T-helper 1 cell treated with Interleukin-12 subunit alpha and Interleukin-12 subunit beta and Interleukin-4 antibody, amounts not matched to agents 30 ng/mL and 1 ng/mL, for 36 hours (primary cell): ENCODE data around the gene SLC12A7. TPM values are rescaled to one million over a fixed set of nuclear protein-coding genes. Genes with fewer than 3 reads are reported as not detected.
"Not testable (repeated sequence)": the region's sequence is repeated elsewhere in the genome, so short reads cannot be mapped to it uniquely, and the experiment has no call there.

Experiments
- intact Hi-C: fragments of 100-400 bp; cut with micrococcal nuclease; formaldehyde crosslinking; loops from one replicate; pipeline ENCODE4 v1.15.1; 2024
- total RNA-seq: library from RNA; stranded (reverse); gene quantifications from 2 replicates; pipeline ENCODE4 v1.2.3, GENCODE V29; 2022

Gene SLC12A7
- total RNA-seq, 1 donor from 2014 or later = 76.7 TPM

- intact Hi-C loops = loop anchor here (1.0 kb wide), 1 partner anchor 89 kb away; no protein-coding TSS in a partner anchor
Observed at GRCh38 chr5:1011741-1012312, 100.0 kb downstream of the SLC12A7 start.

DNA sequence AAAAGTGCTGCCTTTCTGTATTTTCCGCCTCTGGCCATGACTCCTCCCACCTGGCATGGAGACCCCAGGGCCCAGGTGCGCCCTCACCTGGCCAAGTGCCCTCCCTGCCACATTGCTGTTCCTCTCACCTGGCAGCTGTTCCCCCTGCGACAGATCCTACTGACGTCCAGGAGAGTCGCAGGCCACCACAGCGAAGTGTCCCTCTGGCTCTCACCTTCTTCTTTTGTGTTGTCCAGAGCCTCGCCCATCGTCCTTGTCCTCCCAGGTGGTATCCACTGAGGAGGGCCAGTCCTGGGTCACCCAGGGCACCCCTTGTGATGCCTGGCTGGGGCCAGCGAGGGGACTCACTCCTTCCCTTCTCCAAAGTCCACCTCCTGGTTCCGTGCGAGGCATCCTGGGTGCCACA, 100.6 kb downstream of the SLC12A7 start:
- intact Hi-C loops = loop anchor here (1.0 kb wide), 1 partner anchor 88 kb away; no protein-coding TSS in a partner anchor

- intact Hi-C loops = loop anchor here (1.0 kb wide), 1 partner anchor 87 kb away; no protein-coding TSS in a partner anchor
Observed at GRCh38 chr5:1010641-1011046, 101.2 kb downstream of the SLC12A7 start.

DNA sequence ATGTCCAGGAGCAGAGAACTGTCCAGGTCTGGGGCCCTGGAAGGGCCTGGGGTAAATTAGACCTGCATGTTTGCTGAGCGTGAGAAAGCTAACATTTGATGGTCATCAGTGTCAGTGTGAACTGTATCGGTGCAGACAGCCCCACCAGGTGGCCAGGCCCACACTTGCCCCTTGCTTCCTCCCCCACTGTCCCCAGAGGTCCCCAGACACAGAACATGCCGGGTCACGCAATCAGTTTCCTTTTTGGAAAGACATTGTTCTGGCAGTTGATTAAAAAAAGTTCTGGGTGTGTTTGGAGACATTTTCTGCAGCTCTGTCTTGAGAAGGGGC, 101.7 kb downstream of the SLC12A7 start:
- intact Hi-C loops = no loop called here

- intact Hi-C loops = loop anchor here (1.0 to 5.0 kb wide), 2 partner anchors 45 to 98 kb away; no protein-coding TSS in a partner anchor
Observed at GRCh38 chr5:1009359-1010180, 102.3 kb downstream of the SLC12A7 start.

- intact Hi-C loops = loop anchor here (1.0 to 5.0 kb wide), 3 partner anchors 44 to 132 kb away; no protein-coding TSS in a partner anchor
Observed at GRCh38 chr5:1008451-1009358, 103.2 kb downstream of the SLC12A7 start, which contains the start of gene NKD2. NKD2 (plus strand) TSS chr5:1008802; CDS start chr5:1009058, 256 bp downstream.

DNA sequence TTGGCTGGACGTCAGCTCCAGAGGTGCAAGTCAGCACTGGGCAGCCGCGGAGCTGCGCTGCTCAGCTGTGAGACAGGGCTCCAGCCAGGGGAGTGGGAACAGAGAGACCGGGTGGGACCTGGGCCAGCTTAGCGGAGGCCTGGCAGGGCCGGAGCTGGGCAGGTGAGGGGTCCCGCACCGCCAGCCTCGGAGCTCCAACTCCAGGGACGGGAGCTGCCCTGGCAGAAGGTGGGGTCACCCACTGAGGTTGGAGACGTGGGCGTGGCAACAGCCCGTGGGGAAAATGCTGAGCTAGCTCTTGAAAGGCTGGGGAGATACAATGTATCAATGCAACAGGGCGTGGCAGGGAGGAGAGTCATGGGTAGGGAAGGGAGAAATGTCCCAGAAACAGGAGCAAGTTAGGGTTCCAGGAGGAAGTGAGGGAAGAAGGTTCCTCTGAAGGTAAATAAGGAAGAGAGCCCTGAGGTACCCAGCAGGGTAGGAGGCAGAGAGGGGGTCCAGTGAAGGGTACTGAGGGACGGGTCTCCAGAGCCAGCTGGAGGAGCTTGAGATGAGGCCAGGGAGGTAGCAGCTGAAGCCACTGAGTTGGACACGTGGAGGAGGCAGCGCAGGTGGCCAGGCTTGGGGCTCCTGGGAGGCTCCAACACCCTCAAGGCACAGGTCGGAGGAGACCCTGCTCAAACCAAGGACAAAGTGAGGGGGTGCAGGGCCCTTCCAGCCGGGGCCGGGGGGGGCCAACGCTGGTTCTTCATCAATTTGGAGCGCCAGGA, 104.0 kb downstream of the SLC12A7 start:
- intact Hi-C loops = loop anchor here (1.0 to 5.0 kb wide), 2 partner anchors 99 to 132 kb away; no protein-coding TSS in a partner anchor

- intact Hi-C loops = loop anchor here (5.0 kb wide), 1 partner anchor 100 kb away; no protein-coding TSS in a partner anchor
Observed at GRCh38 chr5:1007221-1007680, 104.6 kb downstream of the SLC12A7 start.

DNA sequence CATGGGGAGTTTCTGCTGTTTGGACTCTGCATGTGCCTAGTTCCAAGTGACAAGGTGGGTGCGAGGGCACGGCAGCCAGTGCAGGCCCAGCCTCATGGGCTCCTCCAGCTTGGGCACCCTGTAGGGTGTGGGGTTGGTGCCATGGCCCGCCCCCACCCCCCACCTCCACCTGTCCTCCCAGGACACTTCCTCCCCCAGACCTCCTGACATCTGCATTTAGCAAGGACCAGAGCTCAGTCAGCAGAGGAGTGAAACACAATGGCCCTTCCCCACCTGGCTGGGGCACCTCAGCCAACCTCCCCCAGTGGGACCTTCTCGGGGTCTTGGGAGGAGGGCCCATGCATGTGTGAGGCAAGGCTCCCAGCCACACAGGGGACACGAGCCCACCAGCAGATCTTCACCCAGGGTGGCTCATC, 105.2 kb downstream of the SLC12A7 start:
- intact Hi-C loops = loop anchor here (5.0 kb wide), 1 partner anchor 101 kb away; no protein-coding TSS in a partner anchor

- intact Hi-C loops = loop anchor here (5.0 kb wide), 1 partner anchor 101 kb away; no protein-coding TSS in a partner anchor
Observed at GRCh38 chr5:1005904-1006655, 105.8 kb downstream of the SLC12A7 start.

DNA sequence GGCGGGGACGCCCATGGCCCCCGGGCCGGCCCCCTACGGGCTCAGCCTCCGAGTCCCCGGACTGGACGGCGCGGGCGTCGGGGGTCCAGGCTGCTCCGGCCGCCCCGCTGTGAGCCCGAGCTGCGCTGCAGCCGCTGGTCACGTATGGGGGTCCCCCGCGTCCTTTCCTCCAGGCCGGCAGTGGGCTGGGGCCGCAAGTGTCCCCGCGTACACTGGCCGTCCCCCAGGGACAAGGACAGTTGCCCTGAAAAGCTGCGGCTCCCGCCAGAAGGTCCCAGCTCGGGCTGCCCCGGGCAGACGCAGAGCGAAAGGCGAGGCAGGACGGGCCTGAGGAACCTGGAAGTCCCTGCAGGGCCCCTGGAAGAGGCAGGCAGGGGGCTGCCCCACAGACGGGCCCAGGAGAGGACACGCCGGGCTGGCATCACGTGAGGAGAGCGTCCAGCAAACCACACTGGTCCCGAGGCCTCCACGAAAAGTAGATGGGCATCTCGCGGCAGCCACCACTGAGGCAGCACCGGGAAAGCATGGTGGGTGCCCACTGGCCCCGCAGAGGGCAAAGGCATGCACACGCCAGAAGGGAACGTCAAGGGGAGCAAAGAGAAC, 106.5 kb downstream of the SLC12A7 start:
- intact Hi-C loops = loop anchor here (5.0 kb wide), 1 partner anchor 102 kb away; no protein-coding TSS in a partner anchor

DNA sequence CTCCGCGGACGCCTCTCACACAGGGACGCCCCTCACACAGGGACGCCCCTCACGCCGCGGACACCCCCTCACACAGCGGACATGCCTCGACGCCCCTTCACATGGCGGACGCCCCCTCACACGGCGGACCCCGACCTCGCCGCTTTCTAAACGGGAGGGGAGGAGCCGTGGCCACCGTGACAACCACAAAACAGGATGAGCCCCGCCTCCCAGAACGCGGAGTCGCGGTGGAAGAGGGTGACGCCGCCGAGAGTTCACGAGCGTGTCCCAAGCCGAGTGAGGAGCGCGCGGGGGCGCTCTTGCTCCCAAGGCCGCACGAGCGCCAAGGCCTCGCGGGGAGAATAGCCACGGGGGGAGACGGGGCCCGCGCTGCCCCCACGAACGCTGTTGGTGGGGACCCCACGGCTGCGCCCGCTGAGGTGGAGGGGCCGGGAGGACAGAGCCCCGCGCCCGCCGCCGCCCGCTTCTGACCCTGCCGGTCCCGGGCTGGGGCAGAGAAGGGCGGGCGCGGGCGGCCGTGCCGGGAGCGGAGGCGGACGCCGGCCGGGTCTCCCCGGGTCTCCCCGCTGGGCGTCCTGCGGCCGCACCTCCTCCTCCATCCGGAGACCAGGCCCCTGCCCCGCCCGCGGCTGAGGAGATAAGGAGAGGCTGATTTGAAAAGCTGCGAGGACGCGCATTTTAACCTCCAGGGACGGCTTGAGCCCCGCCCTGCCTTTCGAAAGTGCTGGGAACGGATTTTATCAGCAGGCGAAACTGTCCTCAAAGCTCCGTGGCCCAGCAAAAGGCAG, 107.2 kb downstream of the SLC12A7 start:
- intact Hi-C loops = loop anchor here (1.0 to 5.0 kb wide), 2 partner anchors 47 to 103 kb away; no protein-coding TSS in a partner anchor

- intact Hi-C loops = no loop called here
Observed at GRCh38 chr5:1003296-1003937, 108.4 kb downstream of the SLC12A7 start.

GRCh38 chr5:1002836-1003235, 109.0 kb downstream of the SLC12A7 start:
- intact Hi-C loops = no loop called here

DNA sequence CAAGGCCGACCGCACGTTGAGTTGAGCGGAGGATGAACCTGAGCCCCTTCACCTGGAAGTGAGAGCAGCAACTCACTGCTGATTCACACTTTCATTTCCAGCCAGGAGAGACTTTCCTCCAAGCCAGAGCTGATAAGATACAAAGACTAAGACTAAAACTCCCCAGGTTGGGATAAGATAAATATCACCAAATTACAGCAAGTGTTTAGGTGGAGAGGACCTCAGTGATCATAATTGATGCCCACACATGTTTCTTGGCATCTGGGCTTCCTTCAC, 109.7 kb downstream of the SLC12A7 start:
- intact Hi-C loops = no loop called here

- intact Hi-C loops = no loop called here
Observed at GRCh38 chr5:1001406-1002270, 110.2 kb downstream of the SLC12A7 start.

DNA sequence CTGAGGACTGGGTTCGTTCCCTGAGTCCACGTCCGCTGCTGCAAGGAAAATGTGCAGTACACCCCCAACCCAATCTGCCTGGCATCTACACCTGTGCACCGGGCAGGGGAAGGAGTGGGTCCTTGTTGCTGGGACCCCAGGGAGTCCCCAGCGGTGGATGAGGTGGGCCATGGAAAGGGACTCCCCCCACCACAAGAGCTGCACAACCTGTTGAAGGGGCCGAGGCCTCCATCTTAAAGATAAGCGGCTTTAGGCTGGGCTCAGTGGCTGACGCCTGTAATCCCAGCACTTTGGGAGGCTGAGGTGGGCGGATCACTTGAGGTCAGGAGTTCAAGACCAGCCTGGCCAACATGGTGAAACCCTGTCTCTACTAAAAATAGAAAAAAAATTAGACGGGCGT, 111.0 kb downstream of the SLC12A7 start:
- intact Hi-C loops = not testable (repeated sequence)
